HG03108 (cell line): ENCODE measurements around the gene CXXC5.
"Not testable (repeated sequence)": the region's sequence is repeated elsewhere in the genome, so short reads cannot be mapped to it uniquely, and the experiment has no call there.

Experiments
- ATAC-seq: cut with Tn5 transposase; IDR thresholded peaks from one replicate; pipeline ENCODE4 v1.9.1; 2021; ENCODE audit warnings: moderate library complexity; ENCODE audit not compliant: unreplicated experiment

CXXC5 gene

DNA sequence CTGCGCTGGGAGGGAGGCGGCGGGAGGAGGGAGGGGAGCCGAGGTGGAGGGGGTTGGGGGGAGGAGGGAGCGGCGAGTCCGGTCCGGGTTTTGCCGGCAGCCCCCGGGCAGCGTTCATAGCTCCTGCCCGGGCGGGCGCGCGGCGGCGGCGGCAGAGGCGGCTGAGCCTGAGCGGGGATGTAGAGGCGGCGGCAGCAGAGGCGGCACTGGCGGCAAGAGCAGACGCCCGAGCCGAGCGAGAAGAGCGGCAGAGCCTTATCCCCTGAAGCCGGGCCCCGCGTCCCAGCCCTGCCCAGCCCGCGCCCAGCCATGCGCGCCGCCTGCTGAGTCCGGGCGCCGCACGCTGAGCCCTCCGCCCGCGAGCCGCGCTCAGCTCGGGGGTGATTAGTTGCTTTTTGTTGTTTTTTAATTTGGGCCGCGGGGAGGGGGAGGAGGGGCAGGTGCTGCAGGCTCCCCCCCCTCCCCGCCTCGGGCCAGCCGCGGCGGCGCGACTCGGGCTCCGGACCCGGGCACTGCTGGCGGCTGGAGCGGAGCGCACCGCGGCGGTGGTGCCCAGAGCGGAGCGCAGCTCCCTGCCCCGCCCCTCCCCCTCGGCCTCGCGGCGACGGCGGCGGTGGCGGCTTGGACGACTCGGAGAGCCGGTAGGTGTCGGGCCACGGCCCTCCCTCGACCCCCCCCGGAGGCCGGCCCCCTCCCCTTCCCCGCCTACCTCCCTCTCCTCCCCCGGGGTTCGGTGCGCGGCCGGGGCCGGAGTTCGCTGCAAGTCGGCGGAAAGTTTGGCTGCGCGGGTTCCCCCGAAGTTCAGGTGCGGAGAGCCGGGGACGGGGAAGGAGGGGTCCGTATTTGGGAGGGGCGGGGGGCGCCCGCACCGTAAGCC is at the start of gene CXXC5:
TSS of gene CXXC5 (plus strand) at position 145 of the 877 bp plus-strand sequence. CDS start 32,175 bp downstream, outside the sequence.
- peak; percentile 28 for ATAC-seq

DNA sequence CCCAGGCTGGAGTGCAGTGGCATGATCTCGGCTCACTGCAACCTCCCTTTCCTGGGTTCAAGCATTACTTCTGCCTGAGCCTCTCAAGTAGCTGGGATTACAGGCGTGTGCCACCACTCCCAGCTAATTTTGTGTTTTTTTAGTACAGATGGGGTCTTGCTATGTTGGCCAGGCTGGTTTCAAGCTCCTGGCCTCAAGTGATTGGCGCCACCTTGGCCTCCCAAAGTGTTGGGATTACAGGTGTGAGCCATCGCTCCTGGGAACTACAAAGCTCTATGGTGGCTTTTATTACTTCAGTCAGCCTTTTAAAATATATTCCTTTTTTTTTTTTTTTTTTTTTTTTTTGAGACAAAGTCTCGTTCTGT is 49.6 kb upstream of the CXXC5 start:
- not testable (repeated sequence) for ATAC-seq

DNA sequence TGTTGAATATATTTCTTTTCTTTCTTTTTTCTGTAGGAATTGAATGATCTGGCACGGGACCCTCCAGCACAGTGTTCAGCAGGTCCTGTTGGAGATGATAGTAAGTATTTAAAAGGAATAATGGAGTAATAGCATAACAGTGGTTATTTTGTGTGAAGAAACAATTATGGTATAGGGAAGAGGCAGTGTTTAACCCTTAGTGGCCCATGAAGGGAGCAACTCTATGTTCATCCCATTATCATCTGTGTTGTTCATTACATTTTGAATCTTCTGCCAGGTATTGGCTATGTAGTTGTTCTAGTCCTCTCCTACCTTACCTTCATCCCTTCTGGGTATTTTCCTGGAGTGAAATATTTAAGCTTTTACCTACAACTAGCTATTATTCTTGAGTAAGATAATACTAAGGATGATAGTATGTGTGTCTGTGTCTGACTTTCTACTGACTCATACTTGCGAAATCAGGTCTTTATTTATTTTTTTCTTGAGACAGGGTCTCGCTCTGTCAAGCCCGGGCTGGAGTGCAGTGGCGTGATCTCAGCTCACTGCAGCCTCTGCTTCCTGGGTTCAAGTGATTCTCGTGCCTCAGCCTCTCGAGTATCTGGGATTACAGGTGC is 47.7 kb upstream of the CXXC5 start:
- no peak for ATAC-seq

DNA sequence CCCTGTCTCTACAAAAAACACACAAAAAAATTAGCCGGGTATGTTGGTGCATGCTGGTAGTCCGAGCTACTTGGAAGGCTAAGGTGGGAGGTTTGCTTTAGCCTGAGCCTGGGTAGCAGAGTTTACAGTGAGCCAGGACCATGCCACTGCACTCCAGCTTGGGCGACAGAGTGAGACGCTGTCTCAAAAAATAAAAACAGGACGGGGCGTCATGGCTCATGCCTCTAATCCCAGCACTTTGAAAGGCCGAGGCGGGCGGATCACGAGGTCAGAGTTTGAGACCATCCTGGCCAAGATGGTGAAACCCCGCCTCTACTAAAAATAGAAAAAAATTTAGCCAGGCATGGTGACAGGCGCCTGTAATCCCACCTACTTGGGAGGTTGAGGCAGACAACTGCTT is 46.7 kb upstream of the CXXC5 start:
- ATAC-seq = no peak

DNA sequence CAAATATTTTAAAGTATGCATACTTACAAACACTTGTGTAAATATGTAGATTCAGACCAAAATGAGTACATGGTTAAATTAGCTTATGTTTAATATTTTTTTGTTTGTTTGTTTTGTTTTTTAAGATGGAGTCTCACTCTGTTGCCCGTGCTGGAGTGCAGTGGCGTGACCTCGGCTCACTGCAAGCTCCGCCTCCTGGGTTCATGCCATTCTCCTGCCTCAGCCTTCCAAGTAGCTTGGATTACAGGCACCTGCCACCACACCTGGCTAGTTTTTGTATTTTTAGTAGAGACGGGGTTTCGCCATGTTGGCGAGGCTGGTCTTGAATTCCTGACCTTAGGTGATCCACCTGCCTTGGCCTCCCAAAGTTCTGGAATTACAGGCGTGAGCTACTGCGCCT is 46.2 kb upstream of the CXXC5 start:
- ATAC-seq = not testable (repeated sequence)

DNA sequence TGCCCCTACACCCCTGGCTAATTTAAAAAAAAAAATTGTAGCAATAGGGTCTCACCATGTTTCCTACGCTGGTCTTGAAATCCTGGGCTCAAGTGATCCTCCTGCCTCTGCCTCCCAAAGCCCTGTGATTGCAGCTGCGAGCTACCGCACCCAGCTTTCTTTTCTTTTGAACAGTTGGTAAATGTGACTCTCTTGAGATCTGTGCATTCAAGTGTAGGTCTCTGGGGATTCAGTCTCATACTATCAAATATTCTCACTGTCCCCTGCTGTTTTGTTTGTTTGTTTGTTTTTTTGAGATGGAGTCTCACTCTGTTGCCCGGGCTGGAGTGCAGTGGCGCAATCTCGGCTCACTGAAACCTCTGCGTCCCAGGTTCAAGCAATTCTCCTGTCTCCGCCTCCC is 42.3 kb upstream of the CXXC5 start:
- peak; percentile 66 for ATAC-seq

DNA sequence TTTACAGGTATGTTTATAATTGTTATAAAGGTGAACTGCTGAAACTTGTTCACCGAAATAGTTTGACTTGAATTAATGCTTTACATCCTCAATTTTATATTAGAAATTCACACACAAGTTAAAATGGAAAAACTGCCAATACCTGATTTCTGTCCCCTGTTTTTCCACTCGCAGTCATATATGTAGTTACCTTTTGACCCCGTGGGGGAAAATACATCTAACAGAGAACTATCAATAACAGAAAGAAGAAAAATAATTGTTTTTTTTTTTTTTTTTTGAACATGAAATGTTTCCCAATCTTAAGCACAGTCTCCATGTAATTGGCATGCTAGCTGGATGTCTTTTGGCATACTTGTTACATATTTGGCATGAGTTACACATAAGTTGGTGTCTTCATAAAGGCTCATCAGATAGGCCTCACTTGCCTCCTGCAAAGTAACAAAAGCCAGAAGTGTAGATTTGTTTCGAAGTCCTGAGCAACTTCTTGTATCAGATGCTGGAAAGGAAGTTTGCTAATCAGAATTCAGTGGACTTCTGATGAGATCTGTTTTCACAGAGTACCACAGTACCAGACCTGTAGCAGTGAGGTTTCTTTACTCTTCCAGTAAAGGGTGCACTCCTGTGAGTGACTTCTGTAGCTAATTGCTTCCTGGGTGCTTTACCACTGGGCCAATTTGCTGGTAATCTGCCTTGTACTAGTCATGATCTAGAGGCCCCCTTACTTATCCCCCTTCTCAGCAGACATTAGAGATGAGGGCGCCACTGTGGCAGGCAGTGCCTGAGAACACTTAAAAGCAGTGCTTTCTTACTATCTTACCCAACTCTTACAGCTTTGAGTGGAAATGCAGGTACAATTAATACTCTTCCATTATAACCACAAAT is 36.2 kb upstream of the CXXC5 start:
- no peak for ATAC-seq

DNA sequence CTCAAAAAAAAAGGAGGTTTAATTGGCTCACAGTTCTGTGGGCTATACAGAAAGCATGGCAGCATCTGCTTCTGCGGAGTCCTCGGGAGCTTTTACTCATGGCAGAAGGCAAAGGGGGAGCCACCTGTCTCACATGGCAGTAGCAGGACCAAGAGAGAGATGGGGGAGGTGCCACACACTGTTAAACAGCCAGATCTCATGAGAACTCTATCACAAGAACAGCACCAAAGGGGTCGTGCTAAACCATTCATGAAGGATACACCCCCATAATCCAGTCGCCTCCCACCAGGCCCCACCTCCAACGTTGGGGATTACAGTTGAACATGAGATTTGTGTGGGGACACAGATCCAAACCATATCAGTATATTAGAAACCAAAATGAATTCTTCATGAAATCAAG is 28.3 kb upstream of the CXXC5 start:
- ATAC-seq = no peak

DNA sequence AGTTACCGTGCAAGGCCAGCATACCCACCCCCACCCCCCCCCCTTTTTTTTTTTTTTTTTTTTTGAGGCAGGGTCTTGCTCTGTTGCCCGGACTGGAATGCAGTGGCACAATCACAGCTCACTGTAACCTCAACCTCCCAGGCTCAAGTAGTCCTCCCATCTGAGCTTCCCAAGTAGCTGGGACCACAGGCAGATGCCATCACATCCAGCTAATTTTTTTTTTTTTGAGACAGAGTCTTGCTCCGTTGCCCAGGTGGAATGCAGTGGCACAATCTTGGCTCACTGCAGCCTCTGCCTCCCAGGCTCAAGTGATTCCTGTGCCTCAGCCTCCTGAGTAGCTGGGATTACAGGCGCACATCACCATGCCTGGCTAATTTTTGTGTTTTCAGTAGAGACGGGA is 22.8 kb upstream of the CXXC5 start:
- not testable (repeated sequence) for ATAC-seq

DNA sequence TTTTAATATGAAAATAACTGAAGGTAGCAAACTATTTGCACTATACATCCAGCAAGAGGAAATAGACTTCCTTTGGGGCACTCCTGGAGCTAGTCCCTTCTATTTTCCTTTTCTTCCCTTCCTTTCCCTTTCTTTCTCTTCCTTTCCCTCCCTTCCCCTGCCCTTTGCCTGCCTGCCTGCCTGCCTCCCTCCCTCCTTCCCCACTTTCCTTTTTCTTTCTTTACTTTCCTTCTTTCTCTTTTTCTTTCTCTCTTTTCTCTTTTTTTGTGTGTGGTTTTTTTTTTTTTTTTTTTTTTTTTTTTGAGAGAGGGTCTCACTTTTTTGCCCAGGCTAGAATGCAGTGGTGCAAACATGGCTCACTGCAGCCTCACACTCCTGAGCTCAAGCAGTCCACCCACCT is 17.3 kb upstream of the CXXC5 start:
- ATAC-seq = no peak

DNA sequence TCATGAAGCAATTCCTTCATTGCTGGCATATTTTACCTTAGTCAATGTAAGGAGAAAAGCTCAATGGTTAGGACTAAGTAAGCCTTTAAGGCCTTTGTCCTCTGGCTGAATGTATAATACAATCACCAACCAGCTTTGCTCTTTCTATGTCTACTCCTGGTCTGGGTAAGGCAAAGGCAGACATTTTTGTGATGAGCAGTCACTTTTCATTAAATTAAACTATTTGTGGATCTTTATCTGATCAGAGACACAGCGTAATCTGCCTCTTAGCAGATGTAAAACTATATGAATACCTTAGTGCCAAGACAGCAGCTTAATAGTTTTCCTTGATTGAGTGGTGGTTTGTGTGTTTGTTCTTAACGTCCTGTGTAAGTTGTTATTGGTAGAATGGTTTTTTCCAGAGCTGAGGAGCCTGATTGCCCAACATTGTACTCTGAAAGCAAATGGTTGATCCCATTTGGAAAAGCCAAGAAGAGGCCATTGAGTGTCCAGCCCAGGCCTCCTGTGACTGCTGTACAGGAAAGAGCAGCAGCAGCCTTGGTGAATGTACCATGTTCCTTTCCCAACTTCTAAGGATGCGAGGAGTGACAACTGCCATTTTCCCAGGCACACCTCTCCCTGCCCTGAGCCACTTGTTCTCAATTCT is 16.5 kb upstream of the CXXC5 start:
- ATAC-seq = no peak

DNA sequence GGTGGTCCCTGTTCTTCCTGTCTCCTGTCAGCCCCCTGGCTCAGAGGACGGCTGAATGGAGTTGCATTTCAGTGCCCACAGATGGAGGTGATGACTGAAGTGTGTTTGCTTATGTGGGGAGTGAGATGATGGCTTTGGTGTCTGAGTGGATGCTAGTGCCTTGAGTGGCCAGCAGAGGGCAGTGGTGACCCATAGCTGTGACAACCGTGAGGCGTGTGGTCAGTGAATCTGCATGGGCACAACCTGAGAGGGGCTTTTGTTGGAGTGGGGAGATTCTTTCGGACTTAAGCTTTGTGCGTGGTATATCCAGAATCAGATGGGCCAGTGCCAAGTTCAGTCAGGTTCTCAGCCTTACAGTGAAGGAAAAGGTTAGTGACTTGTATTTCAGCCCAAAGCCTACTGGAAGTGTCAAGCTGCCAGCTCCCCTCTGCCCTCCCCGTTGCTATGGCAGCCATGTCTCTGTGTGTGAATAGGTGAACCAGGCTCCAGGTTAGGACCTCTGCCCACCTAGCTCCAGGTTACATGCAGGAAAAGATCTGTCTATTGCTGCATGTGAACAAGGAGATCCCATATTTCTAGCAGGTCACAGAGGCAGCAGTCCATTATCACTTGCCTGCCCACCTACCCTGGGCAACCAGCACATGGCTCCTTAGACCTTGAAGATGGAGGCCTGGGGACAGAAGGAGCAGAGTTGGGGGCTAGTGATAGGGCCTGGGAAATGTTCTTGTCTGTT is 14.7 kb upstream of the CXXC5 start:
- ATAC-seq = no peak

DNA sequence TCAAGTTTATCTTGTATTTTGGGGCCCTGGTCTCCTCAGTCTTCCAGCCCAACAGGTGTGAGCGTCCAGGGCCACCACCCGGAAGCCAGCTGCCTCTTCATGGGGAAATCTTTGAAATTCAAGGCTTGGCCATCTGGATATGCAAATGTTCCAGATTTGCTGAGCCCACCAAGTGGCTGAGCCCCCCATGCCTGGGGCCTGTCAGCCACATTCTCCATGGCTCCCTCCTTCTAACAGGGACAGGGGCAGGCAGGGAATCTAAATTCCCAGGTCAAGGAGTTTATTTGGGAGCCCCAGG is 14.2 kb upstream of the CXXC5 start:
- no peak for ATAC-seq

DNA sequence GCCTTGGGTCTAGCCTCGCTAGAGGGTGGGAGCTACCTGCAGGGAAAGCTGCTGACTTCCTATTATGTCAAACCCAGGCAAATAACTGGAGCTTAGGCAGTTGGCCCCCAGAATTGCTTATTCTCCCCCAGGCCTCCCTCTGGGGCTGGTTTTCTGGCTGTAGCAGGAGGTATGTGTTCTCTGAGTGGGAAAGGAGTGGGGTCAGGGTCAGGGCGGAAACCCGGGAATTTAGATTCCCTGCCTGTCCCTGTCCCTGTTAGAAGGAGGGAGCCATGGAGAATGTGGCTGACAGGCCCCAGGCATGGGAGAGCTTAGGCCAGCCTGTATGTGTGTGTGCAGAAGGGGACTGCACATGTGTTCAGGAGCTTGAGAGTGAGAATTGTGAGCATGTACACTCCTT is 13.6 kb upstream of the CXXC5 start:
- no peak for ATAC-seq

DNA sequence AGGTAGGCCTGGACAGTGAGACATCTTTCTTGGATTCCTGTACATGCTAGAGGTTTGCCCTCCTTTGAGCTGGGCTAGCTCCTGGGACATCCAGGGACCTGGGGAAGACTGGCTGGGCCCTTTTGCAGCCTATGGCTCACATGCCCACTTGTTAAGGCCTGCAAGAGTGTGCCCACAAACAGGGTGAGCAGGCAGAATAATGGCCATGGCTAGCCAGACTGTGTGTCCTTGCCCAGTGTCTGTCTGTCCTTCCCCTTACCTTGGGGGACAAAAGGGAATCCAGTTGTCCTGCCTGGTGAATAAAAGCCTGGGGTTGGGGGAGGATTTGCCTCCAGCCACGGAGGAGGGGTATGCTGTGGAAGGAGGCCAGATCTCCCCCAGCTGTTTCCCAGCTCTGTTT is 13.0 kb upstream of the CXXC5 start:
- ATAC-seq = no peak

DNA sequence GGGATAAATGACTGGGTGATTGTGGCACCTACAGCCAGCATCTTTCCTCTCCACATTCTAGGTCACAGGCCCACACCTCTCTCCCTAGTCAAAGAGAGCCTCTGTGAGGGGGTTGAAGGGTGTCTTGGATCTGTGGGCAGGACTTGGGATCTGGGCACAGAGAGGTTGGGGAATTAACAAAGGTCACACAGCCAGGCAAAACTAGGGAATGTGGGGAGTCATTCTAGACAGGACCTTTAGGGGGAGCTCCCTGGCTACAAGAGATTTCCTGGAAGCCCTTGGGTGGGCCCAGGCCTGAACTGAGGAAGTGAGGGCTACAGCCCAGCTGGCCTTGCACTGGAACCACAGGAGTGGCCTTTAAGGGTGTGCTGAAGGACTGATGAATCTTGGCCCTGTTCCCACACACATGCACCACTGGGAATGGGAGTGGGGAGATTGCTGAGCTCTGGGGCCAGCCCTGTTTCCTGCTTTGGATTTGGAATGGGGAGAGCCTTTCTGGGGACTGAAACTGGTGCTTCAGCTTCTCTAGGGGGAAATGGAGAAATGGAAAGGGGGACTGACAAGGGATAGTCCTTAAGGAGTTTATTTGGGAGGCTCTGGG is 12.4 kb upstream of the CXXC5 start:
- no peak for ATAC-seq

DNA sequence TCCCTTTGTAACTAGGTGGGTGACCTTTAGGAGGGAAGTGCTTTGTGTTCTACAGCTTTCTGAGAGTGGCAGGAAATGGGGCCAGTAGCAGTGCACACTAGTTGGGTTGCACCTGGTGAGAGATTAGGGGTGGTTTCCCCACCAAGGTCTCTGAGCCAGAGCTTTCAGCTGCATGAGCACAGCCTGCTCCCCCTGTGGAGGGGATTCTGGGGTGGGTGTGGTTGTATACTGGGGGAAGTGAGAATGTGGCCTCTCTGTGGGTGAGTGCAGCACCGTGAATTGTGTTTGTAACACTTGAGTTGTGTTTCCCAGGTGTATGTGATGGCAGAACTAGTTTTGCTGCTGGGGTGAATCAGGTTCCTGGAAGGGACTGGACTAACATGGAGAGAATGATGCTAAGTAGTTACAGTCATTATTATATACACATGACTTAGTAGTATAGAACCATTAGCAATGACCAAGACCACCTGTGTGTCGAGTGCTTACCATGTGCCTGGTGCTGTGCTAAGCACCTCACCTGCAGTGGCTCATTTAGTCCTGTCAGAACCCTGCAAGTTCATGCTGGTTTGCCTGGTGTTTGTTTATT is 11.8 kb upstream of the CXXC5 start:
- peak; percentile 69 for ATAC-seq

DNA sequence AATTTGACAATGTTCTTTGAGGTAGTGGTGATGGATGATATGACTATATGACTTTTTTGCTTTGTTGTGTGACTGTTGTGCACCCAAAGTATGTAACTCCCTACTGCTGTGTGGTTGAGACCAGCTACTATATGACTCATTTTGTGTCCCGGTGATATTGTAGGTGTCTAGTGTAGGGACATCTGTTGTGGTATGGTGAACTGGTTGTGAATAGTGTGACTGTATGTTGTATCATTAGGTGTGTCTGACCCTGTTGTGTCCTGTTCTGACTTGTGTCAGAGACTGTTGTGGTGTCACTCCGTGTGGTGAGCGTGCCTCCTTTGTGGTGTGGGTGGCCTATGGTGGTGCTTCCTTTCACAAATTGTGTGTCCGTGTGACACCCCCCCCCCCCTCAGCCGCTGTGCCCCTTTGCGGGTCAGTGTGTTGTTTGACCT is 11.2 kb upstream of the CXXC5 start:
- no peak for ATAC-seq

DNA sequence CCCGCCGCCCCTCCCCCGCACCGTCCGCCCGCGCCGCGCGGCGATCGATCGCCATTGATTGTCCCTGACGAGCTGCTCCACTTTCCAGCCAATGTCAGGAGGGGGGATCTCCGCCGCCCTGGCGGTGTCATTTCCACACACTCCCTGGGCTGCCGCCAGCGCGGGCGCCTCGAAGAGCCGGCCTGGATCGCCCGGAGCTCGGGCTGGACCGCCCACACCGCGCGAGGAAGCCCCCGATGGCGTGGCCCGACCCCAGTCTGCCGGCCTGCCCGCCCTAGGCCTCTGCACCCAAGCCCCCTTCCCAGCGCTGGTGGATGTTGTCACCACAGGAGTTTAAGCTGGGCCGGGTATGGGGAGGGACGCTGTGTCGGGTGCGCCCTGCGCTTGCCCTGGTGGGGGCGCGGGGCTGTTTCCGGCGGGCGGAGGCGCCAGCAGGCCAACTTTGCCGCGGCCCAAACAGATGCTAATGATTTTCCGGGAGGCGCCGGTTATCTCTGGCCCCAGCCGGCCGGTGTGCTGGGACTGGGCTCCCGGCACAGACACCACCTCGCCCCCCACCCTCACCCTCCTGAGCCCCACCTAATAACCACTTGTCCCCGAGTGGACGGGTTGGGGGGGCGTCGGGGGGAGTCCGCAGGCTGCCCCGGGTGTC is 10.6 kb upstream of the CXXC5 start:
- peak; percentile 28 for ATAC-seq
